ENCODE results near the gene ZDHHC11B. TPM values are rescaled to one million over a fixed set of nuclear protein-coding genes. Genes with fewer than 3 reads are reported as not detected.
"Not testable (repeated sequence)": the region's sequence is repeated elsewhere in the genome, so short reads cannot be mapped to it uniquely, and the experiment has no call there.

The ZDHHC11B gene
- 10 to 100 TPM in 1 of 2 donors, 1 to 10 TPM in 1; 9.1 to 14.9 TPM for total RNA-seq
- long read RNA-seq, donor 1, partial matches to known transcripts, result 0 of 8 reads
- long read RNA-seq, donor 1, other reads (novel, unspliced or antisense), result 7 of 8 reads
- long read RNA-seq, donor 2, partial matches to known transcripts, result 0 of 5 reads
- long read RNA-seq, donor 2, other reads (novel, unspliced or antisense), result 5 of 5 reads

GRCh38 chr5:784428-785177 is at the start of gene ZDHHC11B:
Gene ZDHHC11B (minus strand): TSS chr5:784729. CDS start chr5:766919, 17,810 bp downstream.
- peak; percentile 97 for DNase-seq (ENCODE audit: low spot score)
- intact Hi-C loops (cut with DNase I), result not testable (repeated sequence)

- DNase-seq (ENCODE audit: low spot score); intact Hi-C loops (cut with DNase I): not testable (repeated sequence)
Observed at GRCh38 chr5:834013-834412, 49.5 kb upstream of the ZDHHC11B start.

GRCh38 chr5:828194-828593 is 43.7 kb upstream of the ZDHHC11B start:
- intact Hi-C loops (cut with DNase I); DNase-seq (ENCODE audit: low spot score): not testable (repeated sequence)

- intact Hi-C loops (cut with DNase I); DNase-seq (ENCODE audit: low spot score): not testable (repeated sequence)
Observed at GRCh38 chr5:825544-825943, 41.0 kb upstream of the ZDHHC11B start.

GRCh38 chr5:821504-821903 is 37.0 kb upstream of the ZDHHC11B start:
- intact Hi-C loops (cut with DNase I), result no loop called here
- DNase-seq (ENCODE audit: low spot score), result no peak

GRCh38 chr5:820245-820644 is 35.7 kb upstream of the ZDHHC11B start:
- intact Hi-C loops (cut with DNase I), result no loop called here
- no peak for DNase-seq (ENCODE audit: low spot score)

GRCh38 chr5:819078-819477 is 34.5 kb upstream of the ZDHHC11B start:
- intact Hi-C loops (cut with DNase I), result no loop called here
- DNase-seq (ENCODE audit: low spot score), result no peak

GRCh38 chr5:816176-816575 is 31.6 kb upstream of the ZDHHC11B start:
- intact Hi-C loops (cut with DNase I), result no loop called here
- no peak for DNase-seq (ENCODE audit: low spot score)

GRCh38 chr5:815449-815848 is 30.9 kb upstream of the ZDHHC11B start:
- intact Hi-C loops (cut with DNase I), result no loop called here
- no peak for DNase-seq (ENCODE audit: low spot score)

GRCh38 chr5:813575-813974 is 29.0 kb upstream of the ZDHHC11B start:
- intact Hi-C loops (cut with DNase I); DNase-seq (ENCODE audit: low spot score): not testable (repeated sequence)

- intact Hi-C loops (cut with DNase I), result not testable (repeated sequence)
Observed at GRCh38 chr5:811384-811783, 26.9 kb upstream of the ZDHHC11B start.

GRCh38 chr5:807719-808514 is 23.4 kb upstream of the ZDHHC11B start:
- DNase-seq (ENCODE audit: low spot score); intact Hi-C loops (cut with DNase I): not testable (repeated sequence)

More at GRCh38 chr5:811384-811783, 26.9 kb upstream of the ZDHHC11B start:
- DNase-seq (ENCODE audit: low spot score), result not testable (repeated sequence)

GRCh38 chr5:801472-801871 is 16.9 kb upstream of the ZDHHC11B start:
- intact Hi-C loops (cut with DNase I), result no loop called here

GRCh38 chr5:801055-801454 is 16.5 kb upstream of the ZDHHC11B start:
- intact Hi-C loops (cut with DNase I); DNase-seq (ENCODE audit: low spot score): not testable (repeated sequence)

More at GRCh38 chr5:801472-801871, 16.9 kb upstream of the ZDHHC11B start:
- DNase-seq (ENCODE audit: low spot score), result no peak

- DNase-seq (ENCODE audit: low spot score); intact Hi-C loops (cut with DNase I): not testable (repeated sequence)
Observed at GRCh38 chr5:798505-799138, 14.1 kb upstream of the ZDHHC11B start.

GRCh38 chr5:797986-798385 is 13.5 kb upstream of the ZDHHC11B start:
- intact Hi-C loops (cut with DNase I); DNase-seq (ENCODE audit: low spot score): not testable (repeated sequence)

- DNase-seq (ENCODE audit: low spot score); intact Hi-C loops (cut with DNase I): not testable (repeated sequence)
Observed at GRCh38 chr5:795873-796272, 11.3 kb upstream of the ZDHHC11B start.

GRCh38 chr5:794948-795347 is 10.4 kb upstream of the ZDHHC11B start:
- DNase-seq (ENCODE audit: low spot score); intact Hi-C loops (cut with DNase I): not testable (repeated sequence)

- intact Hi-C loops (cut with DNase I), result not testable (repeated sequence)
Observed at GRCh38 chr5:788703-789102, 4.2 kb upstream of the ZDHHC11B start.

More at GRCh38 chr5:788703-789102, 4.2 kb upstream of the ZDHHC11B start:
- DNase-seq (ENCODE audit: low spot score), result not testable (repeated sequence)
